HTERT RPE-1 (cell line): ENCODE results near the gene G2E3.
"Not testable (repeated sequence)": the region's sequence is repeated elsewhere in the genome, so short reads cannot be mapped to it uniquely, and the experiment has no call there.

Source experiments
- in situ Hi-C: fragments of 300-500 bp; cut with MboI; formaldehyde crosslinking; loops from 4 replicates; pipeline ENCODE4 v1.14.3; 2020; ENCODE audit warnings: low sequenced_read_pairs

Gene G2E3

GRCh38 chr14:30558675-30559555 lies at the start of gene G2E3:
G2E3 (plus strand) TSS chr14:30559158; CDS start chr14:30581080, 21,922 bp downstream.
- in situ Hi-C loops, result no loop called here

GRCh38 chr14:30517737-30518136 lies 41.2 kb upstream of the G2E3 start:
- in situ Hi-C loops, result no loop called here

- in situ Hi-C loops, result no loop called here
Observed at GRCh38 chr14:30518867-30519560, 39.9 kb upstream of the G2E3 start.

GRCh38 chr14:30519961-30520360 lies 39.0 kb upstream of the G2E3 start:
- in situ Hi-C loops, result no loop called here

- in situ Hi-C loops, result no loop called here
Observed at GRCh38 chr14:30520536-30520935, 38.4 kb upstream of the G2E3 start.

DNA sequence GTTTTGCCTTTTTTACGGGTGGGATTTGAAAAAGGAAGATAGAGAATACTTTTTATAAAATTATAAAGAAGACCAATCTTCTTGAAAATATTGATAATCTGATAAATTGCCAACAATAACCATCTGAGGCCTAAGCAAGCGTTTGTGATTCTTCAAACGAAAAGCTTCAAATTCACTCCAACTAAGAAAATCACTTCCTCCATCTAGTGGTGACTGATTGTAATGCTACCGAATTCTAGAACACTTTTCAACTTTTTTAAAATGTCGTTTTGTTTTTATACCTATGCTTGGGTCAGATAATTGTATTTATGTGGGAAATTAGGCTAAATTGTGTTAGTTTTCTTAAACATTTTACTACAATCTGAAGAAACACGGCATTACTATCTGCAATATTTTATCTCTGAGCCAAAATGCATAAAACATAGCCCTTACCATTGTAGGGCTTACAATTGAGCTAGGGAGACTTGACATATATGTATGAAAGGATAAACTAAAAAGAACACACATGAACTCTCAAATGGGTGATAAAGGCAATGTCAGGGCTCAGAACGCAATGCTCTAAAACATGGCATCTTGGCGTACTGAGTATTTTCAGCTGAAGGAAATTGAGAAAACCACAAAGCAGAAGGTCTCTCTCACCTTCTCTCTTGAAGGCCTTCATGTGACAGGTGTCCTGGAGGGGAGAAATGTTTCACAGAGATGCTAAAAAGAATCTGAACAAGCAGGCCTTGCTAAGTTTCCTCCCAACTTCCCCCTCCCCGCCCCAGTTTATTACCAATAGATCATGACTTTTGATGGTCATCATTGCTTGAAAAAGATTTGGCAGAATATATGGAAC lies 36.8 kb upstream of the G2E3 start:
- in situ Hi-C loops, result no loop called here

DNA sequence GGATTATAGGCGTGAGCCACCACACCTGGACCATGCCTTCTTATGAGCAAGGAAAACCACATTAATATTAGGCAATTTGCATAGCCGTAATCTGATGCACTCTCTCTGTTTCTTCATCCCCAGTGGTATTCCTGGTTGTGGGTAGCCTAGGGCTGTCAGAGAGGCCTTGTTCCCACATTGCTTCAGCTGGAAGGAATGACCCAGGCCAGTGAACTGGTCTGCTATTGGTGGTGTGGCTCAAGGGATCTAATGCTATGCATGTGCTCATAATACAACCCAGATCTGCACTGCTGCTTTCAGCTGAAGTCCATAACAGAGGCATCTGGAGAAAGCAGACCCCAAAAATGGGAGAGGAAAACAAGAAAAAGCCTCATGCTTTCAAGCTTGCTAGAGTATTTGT lies 33.1 kb upstream of the G2E3 start:
- in situ Hi-C loops, result no loop called here

- in situ Hi-C loops, result no loop called here
Observed at GRCh38 chr14:30527196-30527595, 31.8 kb upstream of the G2E3 start.

GRCh38 chr14:30528119-30528518 lies 30.8 kb upstream of the G2E3 start:
- in situ Hi-C loops, result no loop called here

DNA sequence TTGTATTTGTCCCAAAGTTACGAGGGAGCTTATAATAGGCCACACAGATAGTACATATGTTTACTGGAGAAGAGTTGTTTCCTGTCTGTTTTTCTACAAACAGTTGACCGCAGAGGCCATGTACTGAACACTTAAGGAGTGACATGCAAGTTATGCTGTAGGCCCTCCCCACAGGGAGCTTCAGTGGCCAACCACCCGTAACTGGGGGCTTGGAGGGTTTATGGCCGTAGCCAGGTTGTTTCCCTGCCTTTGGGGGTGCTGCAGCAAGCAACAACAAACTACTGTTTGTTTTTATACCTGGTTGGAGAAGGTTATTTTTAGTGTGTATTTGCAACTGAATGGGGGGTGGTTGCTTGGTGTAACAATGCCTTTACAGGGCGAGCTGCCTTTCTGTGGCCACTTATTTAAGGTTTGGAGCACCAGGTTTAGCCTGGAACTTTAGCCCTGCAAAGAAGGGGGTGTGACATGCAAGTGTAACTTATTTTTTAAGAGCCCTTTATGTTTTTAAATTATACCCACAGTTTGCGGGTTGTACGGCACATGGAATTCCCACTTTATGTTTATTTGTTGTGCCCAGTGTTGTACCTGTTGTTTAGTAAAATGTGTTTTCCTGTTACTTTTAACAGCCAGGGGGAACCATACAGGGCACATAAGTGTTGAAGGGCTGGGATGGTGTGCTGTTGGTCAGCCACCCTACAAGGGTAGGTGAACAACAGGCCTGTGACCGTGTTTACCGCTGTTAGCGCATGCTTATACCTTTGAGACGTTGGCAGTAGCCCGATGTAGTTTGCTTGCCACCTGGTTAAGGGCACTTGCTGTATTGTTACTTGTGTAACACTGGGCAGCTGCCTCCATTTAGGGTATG lies 29.9 kb upstream of the G2E3 start:
- in situ Hi-C loops, result no loop called here

DNA sequence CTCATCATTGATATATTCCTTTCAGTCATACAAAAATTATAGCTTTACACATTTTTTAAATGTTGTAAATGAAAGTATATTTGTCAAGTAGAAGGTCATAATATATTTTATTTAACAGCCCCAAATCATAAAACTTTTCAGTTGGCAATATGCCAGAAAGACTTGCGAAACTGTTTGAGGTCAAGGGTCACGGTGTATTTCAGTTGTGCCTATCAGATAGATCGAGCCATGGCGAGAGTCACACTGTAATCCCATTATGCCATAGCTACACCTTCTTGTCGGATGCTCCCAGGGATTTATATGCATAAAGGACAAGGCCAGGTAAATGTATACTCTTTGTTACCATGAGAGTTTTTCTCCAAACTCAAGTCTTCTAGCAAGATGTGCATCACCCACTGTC lies 26.7 kb upstream of the G2E3 start:
- in situ Hi-C loops, result no loop called here

DNA sequence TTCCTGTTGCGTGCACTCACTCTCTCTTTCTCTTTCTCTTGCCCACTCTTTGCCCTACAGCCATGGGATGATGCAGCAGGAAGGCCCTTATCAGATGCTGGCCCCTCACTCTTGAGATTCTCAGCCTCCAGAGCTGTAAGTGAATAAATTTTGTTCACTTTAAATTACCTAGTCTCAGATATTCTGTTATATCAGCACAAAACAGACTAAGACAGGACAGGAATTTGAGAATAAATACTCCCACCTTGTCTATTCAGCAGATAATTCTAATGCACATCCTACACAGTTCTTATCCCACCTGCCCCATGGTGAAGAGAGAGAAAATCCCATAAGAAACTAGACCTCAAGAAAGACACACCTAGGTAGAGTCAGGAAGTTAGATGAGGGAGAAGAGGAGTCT lies 25.8 kb upstream of the G2E3 start:
- in situ Hi-C loops, result no loop called here

DNA sequence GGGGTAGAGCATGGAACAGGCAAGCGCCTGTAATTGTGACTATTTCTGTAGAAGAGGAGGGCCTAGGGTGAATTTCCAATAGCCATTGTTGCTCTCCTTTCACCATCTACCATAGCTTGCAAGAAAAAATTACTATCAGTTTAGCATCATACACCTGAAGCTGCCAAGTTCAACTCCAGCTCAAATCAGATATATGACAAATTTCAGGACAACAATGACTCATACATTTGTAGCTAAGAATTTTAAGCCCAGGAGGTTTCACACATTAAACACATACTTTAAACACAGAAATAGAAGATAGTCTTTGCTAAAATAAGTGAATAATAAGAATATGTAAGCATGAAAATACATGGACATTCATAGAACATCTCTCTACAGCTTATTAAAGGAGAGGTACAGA lies 17.6 kb upstream of the G2E3 start:
- in situ Hi-C loops, result no loop called here

- in situ Hi-C loops, result not testable (repeated sequence)
Observed at GRCh38 chr14:30546735-30547134, 12.2 kb upstream of the G2E3 start.

DNA sequence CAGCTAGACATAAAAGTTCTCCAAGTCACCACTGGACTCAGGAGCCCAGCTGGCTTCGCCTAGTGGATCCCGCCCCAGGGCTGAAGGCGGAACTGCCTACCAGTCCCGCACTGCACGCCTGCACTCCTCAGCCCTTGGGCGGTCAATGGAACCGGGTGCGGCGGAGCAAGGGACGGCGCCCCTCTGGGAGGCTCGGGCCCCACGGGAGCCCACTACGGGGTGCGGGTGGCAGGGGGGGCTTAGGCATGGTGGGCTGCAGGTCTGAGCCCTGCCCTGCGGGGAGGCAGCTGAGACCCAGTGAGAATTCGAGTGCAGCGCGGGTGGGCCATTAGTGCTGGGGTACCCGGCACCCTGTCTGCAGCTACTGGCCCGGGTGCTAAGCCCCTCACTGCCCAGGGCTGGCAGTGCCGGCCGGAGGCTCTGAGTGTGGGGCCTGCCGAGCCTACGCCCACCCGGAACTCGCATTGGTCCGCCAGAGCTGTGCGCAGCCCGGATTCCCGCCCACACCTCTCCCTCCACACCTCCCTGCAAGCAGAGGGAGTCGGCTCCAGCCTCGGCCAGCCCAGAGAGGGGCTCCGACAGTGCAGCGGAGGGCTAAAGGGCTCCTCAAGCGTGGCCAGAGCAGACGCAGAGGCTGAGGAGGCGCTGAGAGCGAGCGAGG lies 11.4 kb upstream of the G2E3 start:
- in situ Hi-C loops, result no loop called here

DNA sequence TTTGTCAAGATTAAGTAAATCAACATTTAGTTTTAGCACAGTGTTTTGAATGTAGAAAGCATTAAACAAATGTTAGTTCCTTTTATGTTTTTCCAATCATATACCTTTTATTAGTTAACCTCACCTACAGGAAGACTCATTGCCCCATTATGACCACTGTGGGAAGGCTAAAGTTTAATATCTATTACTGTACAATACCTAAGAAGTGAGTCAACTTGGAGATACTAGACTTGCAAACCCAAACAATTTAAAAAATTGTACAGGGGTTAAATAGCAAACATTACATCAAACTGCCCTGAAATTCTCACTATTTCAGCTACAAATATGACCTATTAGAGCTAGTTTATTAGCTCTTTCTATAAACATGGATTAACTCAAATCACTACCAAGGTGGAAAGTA lies 8.6 kb upstream of the G2E3 start:
- in situ Hi-C loops, result no loop called here

DNA sequence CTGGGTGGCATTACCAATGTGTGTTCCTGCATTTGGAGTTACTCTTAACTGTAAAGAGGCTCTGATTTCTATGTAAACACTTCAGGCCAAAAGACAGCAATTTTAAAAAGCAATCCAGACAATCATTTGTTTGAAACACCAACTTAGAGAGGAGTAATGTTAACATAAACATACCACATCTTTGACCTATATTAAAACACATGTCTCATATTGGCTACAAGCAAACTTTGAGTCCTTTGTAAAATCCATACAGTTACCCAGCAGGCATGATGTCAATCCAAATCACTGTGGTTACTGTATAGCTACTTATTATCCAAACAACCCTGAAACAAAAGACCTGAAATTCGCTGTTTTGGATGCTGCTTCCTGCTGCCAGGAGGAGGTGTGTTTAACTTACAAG lies 7.5 kb upstream of the G2E3 start:
- in situ Hi-C loops, result no loop called here

DNA sequence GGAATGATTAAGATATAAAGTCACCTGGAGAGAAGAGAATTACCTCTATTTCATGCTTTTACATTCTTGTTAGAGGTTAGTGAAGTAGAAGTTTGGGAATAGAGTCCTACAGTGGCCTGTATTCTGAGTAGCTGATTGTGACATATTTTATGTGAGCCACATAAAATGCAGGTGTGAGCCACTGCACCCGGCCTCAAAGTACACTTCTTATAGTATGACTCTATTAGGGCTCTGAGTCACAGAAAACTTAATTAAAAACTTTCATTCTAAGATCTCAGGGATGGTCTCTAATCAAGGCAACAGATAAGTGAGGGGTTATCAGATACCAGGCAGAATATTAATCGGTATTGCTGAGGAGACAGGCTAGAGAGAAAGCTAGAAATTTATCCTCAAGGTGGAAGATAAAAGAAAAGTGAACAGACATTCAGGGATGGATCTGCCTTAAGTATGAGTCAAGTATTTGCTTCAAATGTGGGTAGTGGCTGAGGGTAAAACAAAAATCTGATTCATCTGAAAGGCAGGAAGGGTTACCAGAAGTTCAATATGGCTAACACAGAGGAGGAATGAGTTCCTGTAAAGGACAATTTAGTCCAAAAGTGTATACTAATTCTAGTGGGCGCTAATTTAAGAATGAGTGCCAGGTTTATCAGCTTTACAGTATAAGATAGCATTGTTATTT lies 5.5 kb upstream of the G2E3 start:
- in situ Hi-C loops, result no loop called here

DNA sequence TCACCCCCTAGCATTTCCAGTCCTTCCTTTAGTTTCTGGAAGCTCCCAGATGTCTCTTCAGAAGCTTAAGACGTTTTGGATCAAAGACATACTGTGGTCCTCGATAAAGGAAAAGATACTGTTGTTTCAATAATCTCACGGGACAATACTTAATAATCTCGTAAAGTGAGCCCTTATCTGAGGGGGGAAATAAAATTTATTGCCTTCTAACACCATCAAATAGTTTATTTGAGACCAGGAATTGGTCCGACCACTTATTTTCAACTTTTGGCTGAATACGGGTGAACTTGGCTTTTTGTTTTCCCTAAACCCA lies 640 bp upstream of the G2E3 start:
- in situ Hi-C loops, result no loop called here
